Erythroblast (primary cell): ENCODE measurements around the gene BMERB1.

Source experiments
- GATA1 ChIP-seq: IDR thresholded peaks from 2 replicates; pipeline ENCODE4 v1.6.1; 2011; ENCODE audit warnings: low read depth, mild to moderate bottlenecking, control low read depth, low read length, moderate library complexity
- POLR2A ChIP-seq: IDR thresholded peaks from 2 replicates; pipeline ENCODE4 v1.6.1; 2011; ENCODE audit warnings: mild to moderate bottlenecking, low read length

DNA sequence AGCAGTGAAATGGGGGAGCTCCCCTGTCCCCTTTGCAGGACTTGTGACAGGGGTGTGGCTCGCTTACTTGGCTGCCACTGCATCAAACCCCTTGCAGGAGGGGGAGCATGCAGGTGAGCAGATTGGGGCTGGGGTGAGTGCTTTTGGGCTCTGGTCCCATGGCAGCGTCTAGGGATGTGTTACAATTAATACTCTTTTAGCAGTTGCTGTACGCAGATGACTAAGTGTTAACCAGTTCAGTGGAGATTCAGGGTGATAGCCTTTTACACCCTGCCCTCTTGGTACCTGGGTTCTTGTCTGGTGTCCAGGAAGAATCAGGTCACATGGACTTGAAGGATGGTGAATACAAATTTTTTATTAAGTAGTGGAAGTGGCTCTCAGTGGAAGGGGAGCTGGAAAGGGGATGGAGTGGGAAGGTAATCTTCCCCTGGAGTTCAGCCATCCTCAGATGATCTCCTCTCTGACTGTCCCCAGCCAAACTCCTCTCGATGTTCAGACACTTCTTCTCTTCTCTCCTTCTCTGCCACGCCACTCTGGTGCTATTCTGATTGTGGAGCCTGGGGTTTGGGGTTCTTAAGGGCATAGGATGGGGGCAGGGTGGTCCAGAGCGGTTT, 108.5 kb downstream of the BMERB1 start:
- TF ChIP-seq POLR2A (no peak), GATA1 (no peak)
